SK-N-SH (cell line): Measurements from ENCODE around the gene ZDHHC18.

Experiments
- CTCF ChIP-seq: fragments of 200-600 bp; sonication (generic); IDR thresholded peaks from 2 replicates; pipeline ENCODE4 v1.6.1; 2017; ENCODE audit warnings: antibody characterized with exemption, mild to moderate bottlenecking, moderate library complexity
- ELF1 ChIP-seq: IDR thresholded peaks from 2 replicates; pipeline ENCODE4 v1.4.0; 2012
- NRF1 ChIP-seq: IDR thresholded peaks from 2 replicates; pipeline ENCODE4 v1.6.1; 2012; ENCODE audit warnings: low read depth, mild to moderate bottlenecking, low read length
- POLR2AphosphoS5 ChIP-seq: IDR thresholded peaks from 2 replicates; pipeline ENCODE4 v1.6.1; 2012; ENCODE audit warnings: low read depth, low read length
- REST ChIP-seq: IDR thresholded peaks from 2 replicates; pipeline ENCODE4 v1.6.1; 2012; ENCODE audit warnings: mild to moderate bottlenecking, low read depth, low read length, moderate library complexity
- RXRA ChIP-seq: IDR thresholded peaks from 2 replicates; pipeline ENCODE4 v1.4.0; 2012; ENCODE audit warnings: low read depth, mild to moderate bottlenecking, borderline replicate concordance

- no peak for TF ChIP-seq CTCF
- no peak for TF ChIP-seq NRF1
- TF ChIP-seq POLR2AphosphoS5 = no peak
- TF ChIP-seq REST = no peak
- no peak for TF ChIP-seq RXRA
- TF ChIP-seq ELF1 = no peak
Measured at GRCh38 chr1:26789612-26789865, 36.9 kb upstream of the ZDHHC18 start.
